Neural crest cell (in vitro differentiated cells): ENCODE measurements around the gene ITSN1. TPM values are rescaled to one million over a fixed set of nuclear protein-coding genes. Genes with fewer than 3 reads are reported as not detected.

ENCODE experiments used
- DNase-seq: peaks from one replicate; pipeline ENCODE4 v3.0.0; 2021; ENCODE audit warnings: low read depth, mixed read lengths, low spot score
- H3K27ac Mint-ChIP-seq: one replicate; pipeline ENCODE4 v1.8.0; 2021; ENCODE audit warnings: mild to moderate bottlenecking, mixed read lengths; ENCODE audit not compliant: unreplicated experiment
- H3K27me3 Mint-ChIP-seq: 2 replicates; pipeline ENCODE4 v1.8.0; 2021; ENCODE audit warnings: low read depth, mild to moderate bottlenecking, mixed read lengths
- H3K36me3 Mint-ChIP-seq: 2 replicates; pipeline ENCODE4 v1.8.0; 2021; ENCODE audit warnings: low read depth, mild to moderate bottlenecking, mixed read lengths
- H3K4me1 Mint-ChIP-seq: 2 replicates; pipeline ENCODE4 v1.8.0; 2021; ENCODE audit warnings: mixed read lengths
- H3K4me3 Mint-ChIP-seq: one replicate; pipeline ENCODE4 v1.8.0; 2021; ENCODE audit warnings: mild to moderate bottlenecking, mixed read lengths
- H3K9me3 Mint-ChIP-seq: 2 replicates; pipeline ENCODE4 v1.8.0; 2021; ENCODE audit warnings: mixed read lengths
- CTCF ChIP-seq: fragments of 200-600 bp; sonication (generic); conservative IDR thresholded peaks from 2 replicates; pipeline ENCODE4 v1.5.0; 2021; ENCODE audit warnings: antibody characterized with exemption, mild to moderate bottlenecking
- total RNA-seq: library from RNA; stranded (reverse); gene quantifications from 2 replicates; pipeline ENCODE4 v1.2.1, GENCODE V29; 2021

ITSN1 gene
- total RNA-seq, 1 donor from 2014 or later, result 62.7 TPM

- no peaks in the 10 kb centered on the region for H3K9me3 Mint-ChIP-seq
- no peak for TF ChIP-seq CTCF
- no peak overlapping the region for H3K4me3 Mint-ChIP-seq
- no peaks in the 10 kb centered on the region for H3K27me3 Mint-ChIP-seq
- peaks cover 5% of the 10 kb centered on the region for H3K36me3 Mint-ChIP-seq
- H3K4me1 Mint-ChIP-seq, result peaks cover 43% of the 10 kb centered on the region
- no peak for DNase-seq
- no peak overlapping the region for H3K27ac Mint-ChIP-seq
Observed at GRCh38 chr21:33654412-33654811, 12.1 kb downstream of the ITSN1 start.

GRCh38 chr21:33655588-33656221, 13.4 kb downstream of the ITSN1 start:
- peaks cover 8% of the 10 kb centered on the region for H3K36me3 Mint-ChIP-seq
- no peak for DNase-seq
- H3K4me1 Mint-ChIP-seq, result peaks cover 35% of the 10 kb centered on the region
- H3K4me3 Mint-ChIP-seq, result no peak overlapping the region
- H3K27me3 Mint-ChIP-seq, result no peaks in the 10 kb centered on the region
- H3K27ac Mint-ChIP-seq, result no peak overlapping the region
- TF ChIP-seq CTCF, result no peak
- peaks cover 3% of the 10 kb centered on the region for H3K9me3 Mint-ChIP-seq

- no peak for DNase-seq
- H3K27me3 Mint-ChIP-seq, result no peaks in the 10 kb centered on the region
- peak overlapping the region; percentile 73 for H3K27ac Mint-ChIP-seq
- TF ChIP-seq CTCF, result no peak
- peaks cover 23% of the 10 kb centered on the region for H3K4me1 Mint-ChIP-seq
- no peak overlapping the region for H3K4me3 Mint-ChIP-seq
- peaks cover 7% of the 10 kb centered on the region for H3K9me3 Mint-ChIP-seq
- peaks cover 18% of the 10 kb centered on the region for H3K36me3 Mint-ChIP-seq
Observed at GRCh38 chr21:33657124-33657820, 15.0 kb downstream of the ITSN1 start.

GRCh38 chr21:33658919-33659567, 16.7 kb downstream of the ITSN1 start:
- TF ChIP-seq CTCF, result no peak
- DNase-seq, result no peak
- Mint-ChIP-seq H3K27ac (no peak overlapping the region), H3K36me3 (peaks cover 18% of the 10 kb centered on the region), H3K9me3 (peaks cover 7% of the 10 kb centered on the region), H3K27me3 (no peaks in the 10 kb centered on the region), H3K4me3 (no peak overlapping the region), H3K4me1 (peaks cover 23% of the 10 kb centered on the region)

- TF ChIP-seq CTCF, result no peak
- H3K36me3 Mint-ChIP-seq, result peaks cover 15% of the 10 kb centered on the region
- peaks cover 7% of the 10 kb centered on the region for H3K9me3 Mint-ChIP-seq
- DNase-seq, result no peak
- no peaks in the 10 kb centered on the region for H3K27me3 Mint-ChIP-seq
- H3K4me3 Mint-ChIP-seq, result no peak overlapping the region
- H3K4me1 Mint-ChIP-seq, result peaks cover 20% of the 10 kb centered on the region
- no peak overlapping the region for H3K27ac Mint-ChIP-seq
Observed at GRCh38 chr21:33659568-33659949, 17.3 kb downstream of the ITSN1 start.
